Activated CD4-positive, CD25-positive, alpha-beta regulatory T cell treated with anti-CD3 and anti-CD28 coated beads, Interleukin-2, amount 50 U/mL, for 72 hours (primary cell): ENCODE results near the gene SUCLG2.
"Not testable (repeated sequence)": the region's sequence is repeated elsewhere in the genome, so short reads cannot be mapped to it uniquely, and the experiment has no call there.

ENCODE experiments used
- DNase-seq: peaks from one replicate; pipeline ENCODE4 v3.0.0; 2021

The SUCLG2 gene

DNA sequence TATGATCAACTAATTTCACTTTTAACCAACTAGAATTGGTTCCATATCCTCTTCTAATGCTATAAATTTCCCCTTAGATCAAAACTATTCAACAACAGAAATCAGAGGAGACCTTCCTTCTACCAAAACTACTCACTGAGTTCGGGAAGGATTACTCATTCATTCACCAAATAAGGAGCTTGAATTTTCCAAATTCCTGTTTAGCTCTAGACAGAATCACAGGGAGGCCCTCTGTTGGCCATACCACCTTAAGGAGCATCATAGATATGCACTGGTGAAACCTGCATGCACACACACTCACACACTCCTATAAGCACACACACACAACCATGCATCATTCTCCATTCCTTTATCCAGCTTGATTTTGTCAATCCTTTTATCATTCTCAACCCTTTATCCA is 49.0 kb downstream of the SUCLG2 start:
- DNase-seq = no peak

DNA sequence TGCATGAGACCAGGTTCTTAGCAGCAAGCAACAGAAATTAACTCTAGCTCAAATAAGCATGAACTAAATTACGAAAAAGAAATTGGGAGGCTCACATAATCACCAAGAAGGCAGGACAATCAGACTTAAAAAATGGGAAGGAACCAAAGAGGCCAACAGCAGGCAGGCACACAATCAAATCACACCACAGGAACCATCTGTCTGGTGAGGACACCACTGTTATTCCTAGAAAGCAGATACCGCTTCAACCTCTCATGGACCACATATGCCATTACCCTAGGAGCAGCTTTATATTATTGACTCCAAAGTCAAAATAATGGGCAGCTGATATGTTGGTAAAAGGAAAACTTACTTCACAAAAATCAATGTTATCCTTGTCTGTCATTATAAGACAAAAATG is 51.6 kb downstream of the SUCLG2 start:
- DNase-seq = no peak

- no peak for DNase-seq
These were observed 52.3 kb downstream of the SUCLG2 start for GRCh38 chr3:67601919-67602608.

- no peak for DNase-seq
These were observed 53.0 kb downstream of the SUCLG2 start for GRCh38 chr3:67601385-67601784.

DNA sequence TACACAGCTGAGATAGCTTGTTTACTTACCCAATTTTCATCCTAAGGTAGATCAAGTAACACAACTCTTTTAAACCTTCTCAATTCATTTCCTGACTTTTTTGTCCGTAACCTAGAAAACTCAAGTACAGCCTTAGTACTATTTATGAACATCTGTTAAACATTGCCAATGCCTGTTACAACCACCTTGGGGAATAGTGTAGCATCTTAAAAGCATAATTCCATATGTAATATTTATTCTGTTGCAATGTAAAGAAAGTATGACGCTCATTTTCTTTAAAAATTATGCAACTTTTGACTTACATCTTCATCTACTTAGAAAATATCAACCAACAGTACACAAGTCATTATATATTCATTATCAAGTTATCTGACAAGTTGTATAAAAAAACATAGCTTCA is 54.6 kb downstream of the SUCLG2 start:
- DNase-seq = no peak

- no peak for DNase-seq
These were observed 55.4 kb downstream of the SUCLG2 start for GRCh38 chr3:67598814-67599556.

GRCh38 chr3:67595424-67595823 is 59.0 kb downstream of the SUCLG2 start:
- DNase-seq = no peak

- DNase-seq = no peak
These were observed 60.6 kb downstream of the SUCLG2 start for GRCh38 chr3:67593761-67594234.

GRCh38 chr3:67592057-67592456 is 62.4 kb downstream of the SUCLG2 start:
- no peak for DNase-seq

- no peak for DNase-seq
These were observed 66.6 kb downstream of the SUCLG2 start for GRCh38 chr3:67587811-67588210.

DNA sequence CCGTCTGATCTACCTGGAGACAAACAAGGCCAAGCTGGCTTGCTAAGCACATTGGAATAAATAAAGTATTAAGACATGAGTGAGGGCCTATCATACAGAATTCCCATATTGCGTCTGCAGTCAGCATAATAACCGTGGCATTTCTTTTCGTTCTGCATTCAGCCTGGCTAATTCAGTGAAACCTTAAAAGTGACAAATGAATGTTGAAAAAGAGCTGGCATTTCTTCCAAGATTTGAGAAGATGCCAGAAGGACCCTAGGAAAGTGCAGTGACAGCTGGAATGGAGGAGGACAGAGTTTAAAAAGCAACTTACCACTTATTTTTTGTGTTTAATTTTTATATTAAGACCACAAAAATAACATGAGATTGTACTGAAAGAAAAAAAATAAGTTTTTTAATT is 67.1 kb downstream of the SUCLG2 start:
- DNase-seq = no peak

DNA sequence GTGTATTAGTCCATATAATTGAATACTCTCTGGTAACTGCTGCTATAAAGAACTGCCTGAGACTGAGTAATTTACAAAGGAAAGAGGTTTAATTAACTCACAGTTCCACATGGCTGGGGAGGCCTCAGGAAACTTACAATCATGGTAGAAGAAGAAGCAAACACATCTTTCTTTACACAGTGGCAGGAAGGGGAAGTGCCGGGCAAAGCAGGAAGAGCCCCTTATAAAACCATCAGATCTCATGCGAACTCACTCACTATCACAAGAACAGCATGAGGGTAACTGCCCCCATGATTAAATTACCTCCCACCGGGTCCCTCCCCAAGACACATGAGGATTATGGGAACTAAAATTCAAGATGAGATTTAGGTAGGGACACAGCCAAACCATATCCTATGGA is 69.8 kb downstream of the SUCLG2 start:
- not testable (repeated sequence) for DNase-seq

DNA sequence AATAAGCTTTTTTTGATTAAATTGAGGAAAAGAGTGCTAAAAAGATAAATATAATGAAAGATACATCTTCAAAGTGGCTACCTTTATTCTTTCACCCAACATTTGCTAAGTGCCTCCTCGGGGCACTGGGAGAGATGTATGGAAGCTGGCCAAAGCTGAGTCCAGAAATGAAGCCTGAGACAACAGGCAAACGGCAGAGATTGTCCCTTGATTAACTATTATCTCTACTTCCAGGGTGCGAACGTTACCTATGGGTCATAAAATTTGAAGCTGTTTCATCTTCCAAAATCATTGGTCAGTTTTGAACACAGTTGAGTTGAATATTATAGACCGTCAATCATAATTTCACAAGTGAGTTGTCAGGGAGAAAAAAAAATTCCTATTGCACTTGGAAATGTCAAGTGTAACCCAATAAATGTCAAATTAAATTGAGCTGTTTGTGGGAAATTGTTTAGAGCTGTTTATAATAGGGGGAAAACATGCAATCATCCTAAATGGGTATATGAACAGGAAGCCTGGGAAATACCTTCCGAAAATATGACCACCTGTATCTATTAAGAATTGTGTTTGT is 73.9 kb downstream of the SUCLG2 start:
- DNase-seq = no peak

- DNase-seq = no peak
These were observed 76.0 kb downstream of the SUCLG2 start for GRCh38 chr3:67578416-67578815.

DNA sequence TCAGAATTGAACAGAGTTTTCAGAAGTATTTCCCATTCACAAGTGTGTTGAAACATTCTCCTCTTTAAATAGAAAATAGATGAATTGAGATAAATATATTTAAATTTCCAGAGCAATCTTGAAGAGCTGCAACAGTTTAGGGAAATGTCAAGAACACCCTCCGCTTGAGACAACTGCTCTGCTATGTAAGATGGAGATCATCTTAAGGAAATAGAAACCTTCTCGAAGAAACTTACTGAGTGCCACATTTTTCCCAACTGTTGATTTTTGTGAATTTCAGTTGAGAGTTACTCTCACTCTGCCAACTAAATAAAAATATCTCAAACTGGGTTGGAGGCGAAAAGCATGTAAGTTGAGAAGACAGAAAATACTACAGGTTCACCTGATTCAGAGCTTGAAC is 78.0 kb downstream of the SUCLG2 start:
- no peak for DNase-seq

DNA sequence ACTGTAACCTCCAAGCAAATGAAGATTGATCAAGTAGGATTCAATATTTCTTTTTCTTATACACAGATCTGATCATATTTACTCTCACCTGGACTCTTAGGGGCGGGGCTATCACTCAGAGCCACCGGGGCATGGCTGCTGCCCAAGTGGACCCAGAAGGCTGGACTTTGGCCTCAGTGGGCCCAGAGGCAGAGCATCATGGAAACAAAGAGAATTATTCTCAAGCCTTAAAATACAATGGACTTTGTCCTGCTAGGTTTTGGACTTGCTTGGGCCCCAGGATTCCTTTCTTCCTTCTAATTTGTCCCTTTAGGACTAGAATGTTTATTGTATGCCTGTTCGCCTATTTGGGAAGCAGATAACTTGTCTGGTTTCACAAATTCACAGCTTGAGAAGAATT is 85.1 kb downstream of the SUCLG2 start:
- DNase-seq = no peak

GRCh38 chr3:67567893-67568292 is 86.5 kb downstream of the SUCLG2 start:
- no peak for DNase-seq

- DNase-seq = no peak
These were observed 89.4 kb downstream of the SUCLG2 start for GRCh38 chr3:67564973-67565372.

- DNase-seq = no peak
These were observed 90.4 kb downstream of the SUCLG2 start for GRCh38 chr3:67564008-67564407.

GRCh38 chr3:67561667-67562394 is 92.6 kb downstream of the SUCLG2 start:
- no peak for DNase-seq

GRCh38 chr3:67561266-67561665 is 93.1 kb downstream of the SUCLG2 start:
- no peak for DNase-seq

- DNase-seq = no peak
These were observed 95.3 kb downstream of the SUCLG2 start for GRCh38 chr3:67559029-67559605.

- DNase-seq = no peak
These were observed 96.0 kb downstream of the SUCLG2 start for GRCh38 chr3:67558426-67558825.
